ENCODE results near the gene ZBTB20.
A peak's percentile ranks its signal among the peaks of the same experiment; 100 is the strongest.

ZBTB20 gene

DNA sequence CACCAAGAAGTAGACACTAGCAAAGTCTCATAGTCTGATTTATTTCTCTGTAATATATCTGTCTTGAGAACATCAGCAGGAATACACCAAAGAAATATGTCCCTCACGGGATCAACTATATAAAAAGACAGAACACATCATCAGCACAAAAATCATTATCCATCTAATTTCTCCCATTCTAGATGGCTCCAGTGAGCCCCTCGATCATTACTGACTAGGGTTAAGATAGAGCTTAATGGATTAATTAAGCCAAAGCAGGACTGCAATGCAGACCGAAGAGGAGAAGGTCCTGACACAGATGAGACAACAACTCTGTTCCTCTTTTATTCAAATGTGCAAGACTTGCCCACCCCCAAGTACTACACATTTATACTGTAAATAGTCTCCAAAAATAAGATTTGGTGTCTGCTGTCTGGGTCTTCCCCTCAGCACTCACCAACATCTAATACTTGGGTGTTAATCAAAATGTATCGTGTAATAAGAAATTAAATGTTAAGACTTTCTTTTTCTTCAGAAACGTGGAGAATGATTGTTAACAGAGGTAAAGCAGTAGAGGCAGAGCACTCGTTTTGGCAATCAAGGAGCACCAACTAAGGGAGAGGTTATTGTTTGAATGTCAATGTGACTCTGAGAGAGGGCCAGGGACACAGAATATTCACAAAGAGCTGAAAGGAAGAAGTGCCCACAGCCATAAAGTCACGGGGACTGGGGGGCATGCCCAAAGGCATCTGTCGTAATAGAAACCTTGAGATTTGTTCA lies 719.6 kb downstream of the ZBTB20 start:
- FAIRE-seq: no peak

DNA sequence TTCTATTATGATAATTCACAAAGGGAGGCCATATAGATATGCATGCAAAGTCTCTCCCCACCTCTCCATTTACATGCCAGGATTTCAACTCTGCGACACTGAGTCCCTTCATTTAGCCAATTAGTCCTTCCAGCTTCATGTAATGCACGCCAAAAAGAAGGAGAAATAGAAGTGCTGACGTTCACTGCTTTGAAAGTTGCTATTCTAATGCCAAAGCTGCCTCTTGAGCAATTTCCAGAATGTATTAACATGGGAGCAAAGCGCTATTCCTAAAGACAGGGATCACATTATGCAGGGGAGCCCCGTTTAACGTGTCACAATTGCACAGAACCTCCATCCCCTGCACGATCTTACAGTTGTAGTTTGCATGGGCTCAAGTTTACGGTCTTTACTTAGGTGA lies 722.8 kb downstream of the ZBTB20 start:
- FAIRE-seq: no peak

DNA sequence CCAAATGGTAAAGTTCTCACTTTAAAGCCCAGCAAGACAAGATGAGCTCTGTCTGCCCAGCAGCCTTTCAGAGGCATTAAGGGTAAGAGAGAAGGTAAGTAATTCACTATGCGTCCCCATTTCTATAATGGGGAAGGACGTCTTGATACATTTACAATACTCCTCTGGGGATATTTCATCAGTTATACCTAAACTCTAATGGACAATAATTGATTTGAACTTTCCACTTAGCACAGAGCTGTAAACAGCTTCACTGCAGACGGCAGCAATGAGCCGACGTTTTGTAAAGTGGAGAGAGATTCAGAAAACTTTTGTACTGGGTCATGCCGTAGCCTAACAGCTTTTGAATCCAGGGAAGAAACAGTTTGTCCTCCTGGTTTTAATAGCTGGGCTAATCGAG lies 725.9 kb downstream of the ZBTB20 start:
- no peak for FAIRE-seq

DNA sequence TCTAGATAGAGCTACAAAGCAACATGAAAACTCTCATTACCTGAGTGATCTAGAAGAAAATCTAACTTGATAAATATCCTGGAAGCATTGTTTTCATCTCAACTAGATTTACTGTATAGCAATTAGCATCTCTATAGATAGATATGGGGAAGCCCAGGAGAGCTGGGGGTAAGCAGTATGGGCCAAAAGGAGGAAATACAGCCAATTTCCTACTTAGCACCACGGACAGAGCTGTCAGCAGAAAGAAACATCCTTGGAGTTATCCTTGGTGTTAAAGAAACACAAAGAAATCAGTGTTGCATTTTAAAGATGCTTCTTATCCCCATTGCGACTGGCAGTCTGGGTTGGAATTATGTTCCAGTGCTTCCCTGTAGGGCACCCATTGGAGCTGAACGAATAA lies 727.0 kb downstream of the ZBTB20 start:
- no peak for FAIRE-seq

DNA sequence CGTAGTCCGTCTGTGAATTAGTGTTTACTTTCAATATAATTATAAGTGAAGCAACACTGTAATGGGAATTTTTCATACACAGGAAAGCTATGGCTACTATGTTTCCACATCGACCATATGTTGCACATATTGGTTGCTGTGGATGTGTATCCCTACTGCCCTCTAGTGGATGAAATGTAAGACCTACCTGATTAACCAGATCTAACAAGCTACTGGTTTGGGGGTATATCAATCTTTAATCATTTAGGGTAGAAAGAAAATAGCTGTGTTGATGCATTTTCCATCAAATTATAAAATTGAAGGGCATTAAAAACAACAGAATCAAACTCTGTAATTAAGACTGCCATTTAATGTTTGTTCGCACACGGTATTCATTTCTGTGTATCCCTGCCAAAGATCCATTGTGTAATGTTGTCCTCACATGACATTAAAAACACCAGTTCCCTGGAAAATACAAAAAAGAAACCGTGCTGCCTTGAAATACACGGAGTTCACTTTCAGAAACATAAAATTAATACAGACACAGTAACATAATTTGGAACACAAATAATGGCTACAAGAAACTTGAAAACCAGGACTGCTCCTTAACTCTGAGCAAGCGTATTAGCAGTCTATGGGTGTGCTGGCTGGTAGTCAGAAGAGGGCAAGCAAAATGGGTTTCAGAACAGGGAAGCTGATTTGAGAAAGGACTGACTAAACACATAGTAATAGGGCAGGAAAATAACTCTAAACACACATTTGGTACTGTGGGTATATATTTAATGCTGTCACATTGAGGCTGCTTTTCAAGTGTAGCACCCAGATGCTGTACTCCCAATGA lies 728.2 kb downstream of the ZBTB20 start:
- peak; percentile 62 for FAIRE-seq

DNA sequence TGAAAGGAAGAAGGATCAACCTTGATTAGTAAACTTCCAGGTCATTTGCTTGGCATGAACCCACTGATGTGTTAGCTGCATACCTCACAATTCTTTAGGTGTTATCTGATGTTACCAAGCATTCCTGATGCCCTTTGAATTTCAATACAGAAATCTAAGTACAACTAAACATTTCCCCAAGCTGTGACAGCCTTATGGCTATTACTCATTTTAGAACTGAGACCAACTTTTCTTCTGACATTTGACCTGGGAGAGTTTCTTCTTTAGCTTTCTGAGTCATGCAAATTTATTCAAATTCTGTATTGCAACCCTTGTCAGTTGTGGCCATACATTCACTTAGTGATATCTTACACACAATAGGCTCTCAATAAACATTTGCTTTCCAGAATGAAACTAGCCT lies 729.0 kb downstream of the ZBTB20 start:
- no peak for FAIRE-seq

DNA sequence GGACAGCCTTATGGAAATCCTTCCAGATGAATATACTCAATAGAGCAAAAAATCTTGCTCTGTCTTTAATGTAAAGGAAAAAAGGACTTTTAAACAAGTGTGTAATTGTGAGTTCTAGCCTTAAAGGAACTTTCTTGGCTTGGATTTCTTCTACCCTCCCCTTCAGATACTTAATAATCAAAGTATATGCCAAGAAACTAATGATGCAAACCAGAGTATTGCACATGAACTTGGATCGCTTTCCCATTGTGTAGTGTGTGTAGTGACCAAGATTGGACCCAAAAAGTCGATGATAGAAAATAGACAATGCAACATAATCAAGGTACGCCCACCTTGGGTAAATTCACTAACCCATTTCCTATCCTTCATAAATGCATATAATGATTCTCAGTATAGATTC lies 729.4 kb downstream of the ZBTB20 start:
- no peak for FAIRE-seq

DNA sequence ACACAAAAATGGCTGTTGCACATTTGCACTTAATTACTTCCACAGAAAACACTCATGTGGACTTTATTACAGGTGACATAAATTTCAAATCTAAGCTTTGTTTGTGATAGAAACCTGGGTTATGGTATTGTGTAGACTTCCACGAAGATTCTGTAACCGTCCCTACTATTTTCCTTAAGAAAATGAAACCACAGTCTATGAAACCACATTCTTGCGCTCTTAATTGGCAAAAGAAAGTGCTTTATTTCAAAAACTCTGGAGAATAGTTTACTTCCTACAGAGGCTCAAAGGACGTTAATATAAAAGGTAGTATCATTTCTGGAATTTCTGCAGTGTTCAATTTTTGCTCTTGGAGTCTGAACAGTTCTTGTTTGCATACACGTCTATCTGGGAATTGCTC lies 729.8 kb downstream of the ZBTB20 start:
- FAIRE-seq: no peak

DNA sequence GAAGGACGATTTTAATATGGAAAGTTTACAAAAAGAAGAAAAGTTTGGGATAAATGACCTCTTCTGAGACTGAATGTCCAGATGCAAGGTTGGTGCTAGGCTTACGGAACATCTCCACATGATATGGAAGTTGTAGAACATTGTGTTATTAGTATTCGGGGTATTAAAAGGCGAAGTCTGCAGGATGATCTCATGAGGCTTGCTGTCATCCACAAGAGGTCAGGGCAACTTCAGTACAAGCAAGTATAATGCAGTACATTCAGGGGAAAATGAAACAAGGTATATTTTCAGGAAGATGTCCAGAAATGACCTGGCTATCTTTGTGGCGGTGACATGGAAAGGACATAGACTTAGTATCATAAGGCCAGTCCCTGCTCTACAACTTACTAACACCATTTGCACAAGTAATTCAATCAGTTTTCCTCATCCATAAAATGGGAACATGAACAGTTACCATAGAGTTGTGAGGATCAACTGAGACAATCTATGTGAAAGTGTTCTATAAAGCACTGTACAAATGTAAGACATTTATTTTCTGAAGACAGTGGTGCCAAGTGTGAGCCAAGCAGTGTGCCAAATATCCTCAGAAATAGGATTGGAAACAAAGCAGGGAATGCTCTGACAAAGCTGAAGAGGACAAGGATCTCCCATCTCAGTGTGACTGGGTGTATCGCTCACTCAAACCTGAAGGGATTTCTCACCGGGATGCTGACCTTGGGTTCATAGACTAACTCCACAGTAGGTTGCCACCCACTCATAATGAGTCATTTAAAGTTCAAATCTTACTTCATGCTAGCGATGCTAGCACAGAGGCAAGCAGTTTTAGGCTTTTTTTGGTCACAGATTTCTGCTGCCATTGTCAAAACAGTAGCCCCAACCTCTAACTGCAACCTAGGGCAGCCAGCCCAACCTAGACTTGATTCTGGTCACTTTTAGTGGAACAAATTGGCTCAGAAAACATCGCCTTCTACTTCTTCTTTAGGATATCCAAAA lies 735.0 kb downstream of the ZBTB20 start:
- FAIRE-seq: no peak

DNA sequence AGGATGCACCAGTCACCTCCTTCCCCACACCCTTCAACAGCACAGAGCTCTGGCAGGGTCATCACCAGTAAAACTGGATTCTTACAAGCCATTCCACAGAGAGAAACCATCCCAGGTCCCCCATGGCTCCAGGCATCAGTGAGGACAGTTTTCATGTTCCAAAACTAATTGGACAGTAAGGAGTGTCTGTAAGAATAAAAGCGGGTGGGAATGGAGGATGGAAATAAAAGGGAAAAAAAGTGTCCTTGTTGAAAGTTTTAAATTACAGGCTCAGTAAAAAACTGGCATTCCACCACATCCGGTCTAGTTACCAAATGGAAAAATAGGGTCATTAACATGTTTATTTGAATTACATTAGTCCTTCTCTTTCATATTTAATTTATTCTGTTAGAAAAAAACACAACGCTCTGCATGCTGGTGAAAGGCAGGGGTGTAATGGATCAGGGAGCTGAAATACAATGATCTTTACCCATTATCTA lies 735.9 kb downstream of the ZBTB20 start:
- FAIRE-seq: no peak

DNA sequence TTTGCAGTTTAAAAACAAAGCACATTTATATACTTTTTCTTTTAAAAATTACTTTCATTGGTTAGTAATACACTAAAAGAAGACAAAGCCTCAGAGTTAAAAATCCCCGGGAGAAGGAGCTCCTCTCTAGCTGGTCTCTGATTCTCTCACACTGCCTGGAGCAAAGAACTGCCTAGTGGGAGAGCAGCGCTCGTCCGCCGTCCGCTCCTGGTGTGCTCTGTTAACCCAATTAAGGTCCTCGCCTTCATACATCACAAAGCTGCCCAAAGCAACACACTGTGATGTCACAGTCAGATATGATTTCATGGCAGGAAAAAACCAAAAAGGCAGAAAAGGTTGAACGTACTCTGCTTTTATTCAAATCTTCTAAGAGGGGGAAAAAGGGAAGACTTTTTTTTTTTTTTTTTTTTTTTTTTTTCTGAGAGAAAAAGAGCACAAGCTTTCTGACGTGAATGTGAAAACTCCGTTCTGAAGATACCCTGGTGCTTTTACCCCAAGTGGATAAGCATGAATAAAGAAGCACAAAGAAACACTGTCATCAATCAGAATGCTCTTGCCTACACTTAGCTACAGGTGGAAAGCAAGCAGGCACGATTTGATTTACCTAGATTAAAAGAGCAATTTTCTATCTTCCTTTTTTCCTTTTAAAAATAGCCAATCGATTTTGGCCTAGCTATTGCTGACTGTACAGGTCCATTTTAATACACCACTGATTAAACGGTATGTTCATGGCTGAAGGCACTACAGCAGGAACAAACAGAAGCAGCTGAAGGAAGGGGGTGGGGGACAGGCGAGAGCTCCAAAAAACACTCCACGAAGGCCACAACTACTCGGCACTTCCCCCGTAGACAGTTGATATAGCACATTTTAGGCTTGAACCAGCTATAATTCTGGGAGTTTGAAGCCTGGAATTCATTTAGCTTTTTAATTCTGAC lies 738.1 kb downstream of the ZBTB20 start:
- FAIRE-seq: no peak

DNA sequence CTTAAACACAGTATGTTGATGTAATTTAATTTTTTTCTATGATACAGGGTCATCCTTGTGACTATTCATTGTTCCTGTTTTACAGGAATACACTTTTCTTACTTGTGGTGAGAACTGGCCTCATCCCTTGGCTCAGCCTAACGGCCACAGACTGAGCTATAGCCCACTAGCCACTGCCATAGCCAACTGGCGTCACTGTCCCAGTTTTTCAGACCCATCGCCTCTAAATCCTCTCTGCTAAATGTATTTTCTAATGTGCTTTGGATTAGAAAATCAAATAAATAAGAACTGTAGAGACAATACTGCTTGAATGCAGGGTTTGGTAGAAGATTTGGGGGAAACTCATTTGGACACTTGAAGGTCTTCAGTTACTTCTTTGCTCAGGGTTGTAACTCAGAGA lies 740.2 kb downstream of the ZBTB20 start:
- no peak for FAIRE-seq

DNA sequence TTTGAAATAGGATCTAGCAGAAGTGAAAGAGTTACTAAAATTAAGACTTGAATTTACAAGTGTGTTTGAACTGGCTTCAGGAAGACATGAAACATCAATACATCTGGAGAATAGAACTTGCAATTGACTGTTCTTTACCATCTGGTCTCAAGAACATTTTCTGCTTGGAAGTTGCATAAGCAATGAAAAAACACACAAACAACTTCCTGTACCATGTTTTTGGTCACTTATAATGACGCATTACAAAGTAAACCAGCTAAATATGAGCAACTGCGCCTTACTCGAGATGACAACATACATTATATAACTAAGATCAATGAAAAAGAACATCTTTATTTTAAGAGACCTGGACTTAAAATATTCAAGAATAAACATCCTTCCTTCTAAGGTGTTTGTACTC lies 740.8 kb downstream of the ZBTB20 start:
- FAIRE-seq: no peak

DNA sequence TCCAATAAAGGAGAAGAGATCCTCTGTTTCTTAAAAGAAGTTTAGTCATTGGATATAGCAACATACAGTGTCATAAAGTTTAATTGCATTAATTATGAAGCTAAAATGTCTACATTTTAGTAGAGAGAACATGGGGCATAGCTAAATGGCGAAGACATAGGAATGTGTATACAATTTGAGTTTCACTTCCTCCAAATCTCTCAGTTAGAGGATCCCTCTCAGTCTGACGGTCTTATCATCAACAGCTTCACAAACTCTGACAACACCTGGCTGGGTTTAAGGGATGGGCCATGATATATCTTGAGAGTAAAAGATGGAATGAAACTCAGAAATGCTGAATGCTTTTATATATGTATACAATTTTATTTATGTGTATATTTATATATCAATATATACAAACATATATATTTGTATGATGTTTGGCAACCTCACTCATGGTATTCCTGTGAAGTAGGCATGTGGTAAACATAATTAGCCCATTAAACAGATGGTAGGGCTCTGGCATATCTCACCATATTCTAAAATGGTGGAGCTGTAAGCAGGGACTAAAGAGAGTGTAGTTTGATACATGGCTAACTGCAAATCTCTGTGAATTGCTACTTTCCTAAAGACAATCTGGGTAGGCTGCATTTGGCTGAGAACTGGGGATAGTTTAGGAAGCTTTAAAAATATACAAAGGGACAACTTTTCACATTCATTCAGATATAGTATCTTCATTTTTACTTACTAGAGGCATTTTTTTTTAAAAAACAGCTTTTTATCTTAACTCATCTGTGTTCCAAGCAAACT lies 741.7 kb downstream of the ZBTB20 start:
- no peak for FAIRE-seq

DNA sequence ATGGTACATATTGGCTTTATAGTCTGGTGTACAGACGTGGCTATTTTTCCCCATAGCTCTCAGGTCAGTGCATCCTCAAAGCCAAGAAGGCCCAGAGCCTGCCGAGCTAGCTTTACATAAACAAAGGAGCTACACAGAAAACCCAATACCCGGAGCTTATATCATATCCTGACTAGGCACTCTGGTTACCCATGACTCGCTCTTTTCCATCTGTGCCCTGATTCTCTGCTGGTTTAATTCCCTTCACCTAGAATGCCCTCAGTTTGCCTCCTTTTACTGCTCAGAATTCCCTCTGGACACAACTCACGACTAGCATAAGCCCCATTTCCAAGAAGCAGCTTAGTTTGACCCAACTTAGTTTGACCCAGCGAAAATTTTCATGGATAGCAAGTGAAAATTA lies 742.5 kb downstream of the ZBTB20 start:
- FAIRE-seq: no peak

DNA sequence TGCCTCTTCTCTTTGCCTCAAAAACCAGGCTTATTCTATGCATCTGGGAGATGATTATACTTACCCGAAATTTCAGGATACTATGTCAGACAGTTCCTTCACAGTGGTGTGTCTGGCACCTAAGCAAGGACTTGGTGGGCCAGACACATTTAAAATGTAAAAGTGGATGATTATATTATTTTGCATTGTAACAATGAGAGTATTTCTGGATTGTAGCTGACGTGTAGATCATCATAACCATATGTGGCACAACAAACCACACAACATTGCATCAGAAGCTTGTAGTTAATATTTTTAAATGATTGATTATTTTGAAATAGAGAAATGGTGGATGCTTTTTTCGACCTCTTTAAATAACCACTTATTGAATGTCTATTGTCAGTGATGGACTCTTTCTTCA lies 744.2 kb downstream of the ZBTB20 start:
- FAIRE-seq: no peak

DNA sequence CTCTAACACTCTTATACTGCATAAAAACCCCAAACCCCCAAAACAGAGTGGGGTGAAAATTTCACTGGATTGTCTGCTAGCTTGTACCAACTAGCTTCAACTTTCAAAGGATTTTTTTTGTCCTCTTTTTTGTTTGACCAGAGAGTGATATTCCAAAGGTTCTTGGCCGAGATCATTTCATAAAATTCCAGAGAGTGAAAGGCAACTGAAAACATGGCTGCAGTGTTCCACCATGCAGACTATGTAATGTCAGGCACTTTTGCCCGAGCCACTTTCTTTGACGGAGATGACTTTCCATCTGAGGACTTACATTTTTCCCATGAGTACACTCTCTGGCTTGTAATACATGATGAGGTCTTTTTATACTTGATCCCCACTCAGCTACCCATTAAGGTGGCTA lies 745.7 kb downstream of the ZBTB20 start:
- FAIRE-seq: no peak

DNA sequence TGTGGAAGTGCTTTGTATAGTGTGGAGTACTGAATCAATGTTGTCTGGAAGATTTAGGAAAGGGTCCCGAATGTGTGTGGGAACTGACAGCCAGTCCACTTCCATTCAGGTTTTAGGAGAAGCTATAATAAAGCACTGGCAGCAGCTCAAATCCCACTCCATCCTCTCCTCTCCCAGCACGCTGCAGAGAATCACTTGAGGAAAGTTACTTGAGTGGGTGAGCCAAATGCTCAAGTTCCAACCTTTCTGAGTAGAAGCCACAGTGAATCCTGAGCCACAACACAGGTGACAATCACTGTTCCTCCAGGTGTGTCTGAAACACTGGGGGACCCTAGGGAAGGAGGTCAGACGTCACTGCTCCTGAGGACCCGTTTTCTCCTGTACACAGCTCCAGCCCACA lies 746.7 kb downstream of the ZBTB20 start:
- FAIRE-seq: no peak

DNA sequence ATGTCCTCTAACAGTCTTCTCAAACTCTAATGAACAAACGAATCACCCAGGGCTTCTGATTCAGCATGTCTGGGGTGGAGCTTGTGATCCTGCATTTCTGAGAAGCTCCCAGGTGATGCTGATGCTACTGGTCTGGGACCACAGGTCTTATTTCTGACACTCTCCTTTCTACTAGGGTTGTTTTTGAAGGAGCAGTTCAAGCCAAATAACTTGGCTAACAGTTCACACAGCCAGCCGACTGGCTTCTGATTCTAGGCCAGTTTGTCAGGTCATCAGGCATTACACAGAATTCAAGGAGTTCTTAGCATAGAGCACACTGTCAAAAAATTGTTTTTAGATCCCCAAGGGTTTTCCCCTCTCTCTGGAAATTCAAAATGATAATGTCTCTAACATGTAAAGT lies 752.5 kb downstream of the ZBTB20 start:
- FAIRE-seq: no peak

DNA sequence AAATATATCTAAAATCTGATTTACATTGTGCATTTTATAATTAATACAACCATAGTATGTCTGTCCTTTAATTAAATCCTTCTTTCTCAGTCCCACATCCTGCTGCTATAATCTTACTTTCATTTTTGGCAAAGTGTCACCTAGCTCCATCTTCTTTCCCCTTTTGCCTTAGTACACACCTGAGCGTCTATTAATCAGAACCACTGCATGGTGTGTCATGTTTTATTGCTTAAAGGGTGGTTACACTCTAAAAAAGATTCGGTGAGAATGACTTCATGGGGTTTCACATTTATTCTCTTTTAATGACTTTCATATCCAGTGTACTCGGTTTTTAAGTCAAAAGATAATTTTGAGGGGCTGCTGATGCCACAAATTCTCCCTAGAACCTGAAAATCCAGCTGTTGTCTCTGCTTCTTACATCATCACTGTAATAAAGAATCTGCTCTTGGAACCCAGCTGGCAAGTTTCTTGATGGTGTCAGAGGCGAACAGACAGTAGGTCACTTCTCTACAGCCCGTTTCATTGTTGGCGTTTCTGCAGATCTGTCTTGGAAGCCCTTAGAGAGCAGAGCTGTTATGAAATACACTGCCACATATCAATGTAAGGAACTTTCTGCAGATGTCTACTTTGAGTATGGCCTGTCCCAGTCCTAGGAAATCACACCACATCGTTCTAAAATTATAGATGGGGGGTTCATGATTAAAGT lies 753.6 kb downstream of the ZBTB20 start:
- no peak for FAIRE-seq

Measured in G401.6 (cell line).